Liver (tissue), 9 donors: Measurements from ENCODE around the gene CTRB1. TPM values are rescaled to one million over a fixed set of nuclear protein-coding genes. Genes with fewer than 3 reads are reported as not detected.
"Not testable (repeated sequence)": the region's sequence is repeated elsewhere in the genome, so short reads cannot be mapped to it uniquely, and the experiment has no call there.

Experiments used
- DNase-seq: peaks from one replicate; pipeline ENCODE4 v3.0.0-alpha.2; 2017; ENCODE audit warnings: low spot score
- H3K27ac ChIP-seq, 2 donors: one replicate each; pipeline ENCODE4 v1.7.0; 2013; ENCODE audit warnings: inconsistent platforms in 2 of 2, low read length in 2 of 2, control low read depth in 1 of 2, low read depth in 1 of 2, mild to moderate bottlenecking in 1 of 2
- H3K27me3 ChIP-seq, 4 donors: one replicate each; pipeline versions ENCODE4 v1.6.1 to v1.7.0; 2013; ENCODE audit warnings: low read length in 3 of 4, inconsistent platforms in 1 of 4, mild to moderate bottlenecking in 1 of 4, moderate library complexity in 1 of 4; ENCODE audit not compliant: control insufficient read depth in 4 of 4, insufficient read depth in 4 of 4
- H3K36me3 ChIP-seq, 4 donors: one replicate each; pipeline versions ENCODE4 v1.6.1 to v1.7.0; 2013; ENCODE audit warnings: low read length in 3 of 4, mild to moderate bottlenecking in 3 of 4, low read depth in 1 of 4, moderate library complexity in 1 of 4; ENCODE audit not compliant: control insufficient read depth in 4 of 4, insufficient read depth in 3 of 4
- H3K4me1 ChIP-seq, 4 donors: one replicate each; pipeline versions ENCODE4 v1.6.1 to v1.7.0; 2013; ENCODE audit warnings: low read length in 3 of 4, mild to moderate bottlenecking in 3 of 4, moderate library complexity in 1 of 4; ENCODE audit not compliant: control insufficient read depth in 4 of 4, insufficient read depth in 4 of 4
- H3K4me3 ChIP-seq, 3 donors: one replicate each; pipeline versions ENCODE4 v1.6.1 to v1.7.0; 2013; ENCODE audit warnings: low read length in 3 of 3, control low read depth in 1 of 3, low read depth in 1 of 3, mild to moderate bottlenecking in 1 of 3
- H3K9ac ChIP-seq, 2 donors: one replicate each; pipeline ENCODE4 v1.7.0; 2013; ENCODE audit warnings: low read length in 2 of 2, mild to moderate bottlenecking in 2 of 2, moderate library complexity in 2 of 2, control low read depth in 1 of 2, low read depth in 1 of 2
- H3K9me3 ChIP-seq, 4 donors: one replicate each; pipeline versions ENCODE4 v1.6.1 to v1.7.0; 2013; ENCODE audit warnings: low read length in 3 of 4; ENCODE audit not compliant: control insufficient read depth in 4 of 4
- ATF3 ChIP-seq: IDR thresholded peaks from 2 replicates; pipeline ENCODE4 v1.6.1; 2016; ENCODE audit warnings: antibody characterized with exemption
- CTCF ChIP-seq: fragments of 150-350 bp; IDR thresholded peaks from 2 replicates; pipeline ENCODE4 v1.5.1; 2017; ENCODE audit warnings: improper control_type of control experiment, low read depth, low read length; ENCODE audit not compliant: missing input control
- FOXA1 ChIP-seq: IDR thresholded peaks from 2 replicates; pipeline ENCODE4 v1.6.1; 2016; ENCODE audit warnings: antibody characterized with exemption
- FOXA2 ChIP-seq: IDR thresholded peaks from 2 replicates; pipeline ENCODE4 v1.6.1; 2016; ENCODE audit warnings: antibody characterized with exemption
- GABPA ChIP-seq, 2 donors: IDR thresholded peaks in 1 of 2; conservative IDR thresholded peaks in 1 of 2; 2 replicates each; pipeline ENCODE4 v1.6.1; 2016; ENCODE audit warnings: antibody characterized with exemption in 2 of 2, mild to moderate bottlenecking in 1 of 2, moderate library complexity in 1 of 2
- HNF4A ChIP-seq, 2 donors: conservative IDR thresholded peaks; 2 replicates each; pipeline ENCODE4 v1.6.1; 2016; ENCODE audit warnings: antibody characterized with exemption in 2 of 2, mild to moderate bottlenecking in 2 of 2
- HNF4G ChIP-seq: IDR thresholded peaks from 2 replicates; pipeline ENCODE4 v1.6.1; 2016; ENCODE audit warnings: antibody characterized with exemption
- JUND ChIP-seq, 2 donors: IDR thresholded peaks; 2 replicates each; pipeline ENCODE4 v1.6.1; 2016; ENCODE audit warnings: antibody characterized with exemption in 2 of 2
- NR2F2 ChIP-seq: IDR thresholded peaks from 2 replicates; pipeline ENCODE4 v1.6.1; 2016; ENCODE audit warnings: antibody characterized with exemption
- RAD21 ChIP-seq, 2 donors: IDR thresholded peaks; 2 replicates each; pipeline ENCODE4 v1.6.1; 2016; ENCODE audit warnings: antibody characterized with exemption in 2 of 2, mild to moderate bottlenecking in 2 of 2
- REST ChIP-seq: IDR thresholded peaks from 2 replicates; pipeline ENCODE4 v1.6.1; 2016; ENCODE audit warnings: antibody characterized with exemption, mild to moderate bottlenecking
- RXRA ChIP-seq, 2 donors: IDR thresholded peaks; 2 replicates each; pipeline ENCODE4 v1.6.1; 2017 to 2018; ENCODE audit warnings: antibody characterized with exemption in 2 of 2, mild to moderate bottlenecking in 1 of 2
- TAF1 ChIP-seq: conservative IDR thresholded peaks from 2 replicates; pipeline ENCODE4 v1.6.1; 2016; ENCODE audit warnings: antibody characterized with exemption, mild to moderate bottlenecking
- YY1 ChIP-seq: IDR thresholded peaks from 2 replicates; pipeline ENCODE4 v1.6.1; 2016; ENCODE audit warnings: antibody characterized with exemption, mild to moderate bottlenecking
- ZBTB33 ChIP-seq: IDR thresholded peaks from 2 replicates; pipeline ENCODE4 v1.6.1; 2016; ENCODE audit warnings: antibody characterized with exemption
- whole genome bisulfite sequencing: extraction: QIAGEN DNeasy Blood & Tissue Kit; methylation state at CpG from one replicate; pipeline ENCODE4 v1.1.7; 2013; 5-methylcytosine and 5-hydroxymethylcytosine counted together
- polyA plus RNA-seq, 2 donors: library from polyadenylated mRNA; stranded (reverse) in 1 of 2; unstranded in 1 of 2; fragments of 200-250 nt in 1 of 2; fragments of >200 nt in 1 of 2; fragmentation: Nextera tagmentation in 1 of 2; extraction: Ambion mirVana in 1 of 2; gene quantifications; one replicate each; pipeline versions ENCODE4 v1.2.1 to v1.2.3, GENCODE V29; 2013 to 2015
- total RNA-seq, 2 donors: library from RNA; depleted of rRNA; stranded (reverse); fragments of >200 nt; gene quantifications; one replicate each; pipeline ENCODE4 v1.2.3, GENCODE V29; 2014
- donor health status: healthy.
- donor health status: healthy.
- donor health status: healthy.
- donor health status: healthy.
- donor health status: healthy.

Gene CTRB1
- total and polyA plus RNA-seq, 4 donors: not detected

- H3K36me3 ChIP-seq: no peaks in the 10 kb centered on the region
- TF ChIP-seq FOXA1 (no peak), CTCF (no peak), NR2F2 (no peak), HNF4A (conservative IDR thresholded peaks at IDR 0.05) (no peak), HNF4G (no peak), RAD21 (IDR thresholded peaks at IDR 0.05) (no peak), REST (no peak), ZBTB33 (no peak), ATF3 (no peak), YY1 (no peak), RXRA (IDR thresholded peaks at IDR 0.05) (no peak), TAF1 (no peak), FOXA2 (no peak), GABPA (IDR thresholded peaks at IDR 0.05 in 1 of 2, conservative IDR thresholded peaks at IDR 0.05 in 1 of 2) (no peak), JUND (IDR thresholded peaks at IDR 0.05) (no peak)
- no peaks in the 10 kb centered on the region for H3K9me3 ChIP-seq
- no peak for DNase-seq
- H3K27me3 ChIP-seq: no peaks in the 10 kb centered on the region
- no peak overlapping the region for H3K4me3 ChIP-seq
- 92% methylated on average over 27 of the region's 27 CpGs for whole genome bisulfite sequencing
- H3K27ac ChIP-seq: no peak overlapping the region
- no peaks in the 10 kb centered on the region for H3K4me1 ChIP-seq
- H3K9ac ChIP-seq: no peak overlapping the region
Observed at GRCh38 chr16:75208861-75209505, 9.8 kb upstream of the CTRB1 start.

GRCh38 chr16:75209514-75209913, 9.3 kb upstream of the CTRB1 start:
- not testable (repeated sequence) for H3K4me1 ChIP-seq, H3K9me3 ChIP-seq, H3K27me3 ChIP-seq, H3K27ac ChIP-seq, H3K4me3 ChIP-seq, DNase-seq, H3K9ac ChIP-seq, H3K36me3 ChIP-seq
- 90% methylated on average over 7 of the region's 7 CpGs for WGBS
